Peyer's patch (tissue), 4 donors: ENCODE measurements around the gene PHACTR3. TPM values are rescaled to one million over a fixed set of nuclear protein-coding genes. Genes with fewer than 3 reads are reported as not detected.

Experiments used
- DNase-seq, 3 donors: peaks; one replicate each; pipeline ENCODE4 v3.0.0-alpha.2; 2017 to 2019
- H3K27ac ChIP-seq, 4 donors: fragments of 200-600 bp; sonication (generic); one replicate each; pipeline ENCODE4 v1.5.1; 2016 to 2019
- H3K27me3 ChIP-seq, 2 donors: fragments of 200-600 bp; sonication (generic); one replicate each; pipeline ENCODE4 v1.5.1; 2019
- H3K36me3 ChIP-seq, 3 donors: fragments of 200-600 bp; sonication (generic); one replicate each; pipeline ENCODE4 v1.5.1; 2016 to 2019
- H3K4me1 ChIP-seq, 4 donors: fragments of 200-600 bp; sonication (generic); one replicate each; pipeline ENCODE4 v1.5.1; 2016 to 2019
- H3K4me3 ChIP-seq, 4 donors: fragments of 200-600 bp; sonication (generic); 1 replicate in 3 of 4; 2 replicates in 1 of 4; pipeline ENCODE4 v1.5.1; 2016 to 2019; ENCODE audit warnings: mild to moderate bottlenecking in 1 of 4
- H3K9me3 ChIP-seq, 4 donors: fragments of 200-600 bp; sonication (generic); one replicate each; pipeline ENCODE4 v1.5.1; 2016 to 2019; ENCODE audit warnings: mild to moderate bottlenecking in 1 of 4
- CTCF ChIP-seq, 6 experiments: fragments of 450-650 bp in 4 of 6; fragments of 200-600 bp in 2 of 6; sonication (generic) in 1 of 6; IDR thresholded peaks; one replicate each; pipeline ENCODE4 v1.5.1; 2017 to 2019; ENCODE audit warnings: antibody characterized with exemption in 6 of 6, mild to moderate bottlenecking in 3 of 6, moderate library complexity in 1 of 6
- POLR2A ChIP-seq, 2 donors: fragments of 450-650 bp; IDR thresholded peaks; one replicate each; pipeline ENCODE4 v1.5.1; 2017; ENCODE audit warnings: antibody characterized with exemption in 2 of 2, mild to moderate bottlenecking in 2 of 2, moderate library complexity in 2 of 2
- total RNA-seq, 4 donors: library from RNA; depleted of rRNA; stranded (reverse); fragments of >200 nt; gene quantifications; one replicate each; pipeline ENCODE4 v1.1.0, GENCODE V29; 2016

Gene PHACTR3
- total RNA-seq, 4 donors from 2014 or later, result 14.9 to 31.5 (median 22.9) TPM

GRCh38 chr20:59709636-59710035 is 105.3 kb downstream of the PHACTR3 start:
- no peaks in the 10 kb centered on the region for H3K27me3 ChIP-seq
- no peaks in the 10 kb centered on the region for H3K4me1 ChIP-seq
- no peaks in the 10 kb centered on the region for H3K36me3 ChIP-seq
- no peak for DNase-seq
- no peak overlapping the region for H3K27ac ChIP-seq
- no peaks in the 10 kb centered on the region for H3K9me3 ChIP-seq
- no peak overlapping the region for H3K4me3 ChIP-seq
- TF ChIP-seq POLR2A (IDR thresholded peaks at IDR 0.05) (no peak), CTCF (IDR thresholded peaks at IDR 0.05) (no peak)

- Histone ChIP-seq H3K36me3 (no peaks in the 10 kb centered on the region), H3K27me3 (no peaks in the 10 kb centered on the region), H3K4me3 (no peak overlapping the region), H3K4me1 (no peaks in the 10 kb centered on the region), H3K27ac (no peak overlapping the region), H3K9me3 (no peaks in the 10 kb centered on the region)
- DNase-seq, result no peak
- TF ChIP-seq CTCF (IDR thresholded peaks at IDR 0.05), result no peak
- TF ChIP-seq POLR2A (IDR thresholded peaks at IDR 0.05), result no peak
Measured at GRCh38 chr20:59718071-59718470, 113.7 kb downstream of the PHACTR3 start.

- Histone ChIP-seq H3K4me1 (no peaks in the 10 kb centered on the region), H3K27me3 (no peaks in the 10 kb centered on the region), H3K4me3 (no peak overlapping the region), H3K36me3 (no peaks in the 10 kb centered on the region), H3K9me3 (no peaks in the 10 kb centered on the region), H3K27ac (no peak overlapping the region)
- TF ChIP-seq CTCF (IDR thresholded peaks at IDR 0.05) (no peak), POLR2A (IDR thresholded peaks at IDR 0.05) (no peak)
- no peak for DNase-seq
Measured at GRCh38 chr20:59718751-59719150, 114.4 kb downstream of the PHACTR3 start.

GRCh38 chr20:59720013-59720412 is 115.7 kb downstream of the PHACTR3 start:
- DNase-seq, result no peak
- Histone ChIP-seq H3K36me3 (no peaks in the 10 kb centered on the region), H3K9me3 (no peaks in the 10 kb centered on the region), H3K4me3 (no peak overlapping the region), H3K27ac (no peak overlapping the region), H3K27me3 (no peaks in the 10 kb centered on the region), H3K4me1 (no peaks in the 10 kb centered on the region)
- TF ChIP-seq CTCF (IDR thresholded peaks at IDR 0.05), result no peak

GRCh38 chr20:59721386-59721785 is 117.0 kb downstream of the PHACTR3 start:
- Histone ChIP-seq H3K9me3 (no peaks in the 10 kb centered on the region), H3K4me1 (no peaks in the 10 kb centered on the region), H3K4me3 (no peak overlapping the region), H3K27ac (no peak overlapping the region), H3K36me3 (no peaks in the 10 kb centered on the region), H3K27me3 (no peaks in the 10 kb centered on the region)
- no peak for DNase-seq
- TF ChIP-seq POLR2A (IDR thresholded peaks at IDR 0.05) (no peak), CTCF (IDR thresholded peaks at IDR 0.05) (no peak)

- H3K27me3 ChIP-seq, result no peaks in the 10 kb centered on the region
- H3K4me1 ChIP-seq, result no peaks in the 10 kb centered on the region
- H3K27ac ChIP-seq, result no peak overlapping the region
- no peak for DNase-seq
- no peak overlapping the region for H3K4me3 ChIP-seq
- H3K9me3 ChIP-seq, result no peaks in the 10 kb centered on the region
- no peaks in the 10 kb centered on the region for H3K36me3 ChIP-seq
- TF ChIP-seq CTCF (IDR thresholded peaks at IDR 0.05) (no peak), POLR2A (IDR thresholded peaks at IDR 0.05) (no peak)
Measured at GRCh38 chr20:59723108-59723500, 118.8 kb downstream of the PHACTR3 start.
